Hepatocyte (in vitro differentiated cells): Measurements from ENCODE around the gene LCN12. TPM values are rescaled to one million over a fixed set of nuclear protein-coding genes. Genes with fewer than 3 reads are reported as not detected.

Experiments
- DNase-seq: peaks from one replicate; pipeline ENCODE4 v3.0.0-alpha.2; 2016; ENCODE audit warnings: low spot score
- H2AFZ ChIP-seq: fragments of 200-600 bp; sonication (generic); 2 replicates; pipeline ENCODE4 v1.6.0; 2016; ENCODE audit warnings: antibody characterized with exemption, mild to moderate bottlenecking
- H3K27ac ChIP-seq: fragments of 200-600 bp; sonication (generic); 2 replicates; pipeline ENCODE4 v1.5.1; 2016; ENCODE audit warnings: mild to moderate bottlenecking
- H3K27me3 ChIP-seq: fragments of 200-600 bp; sonication (generic); 2 replicates; pipeline ENCODE4 v1.6.1; 2016
- H3K36me3 ChIP-seq: fragments of 200-600 bp; sonication (generic); replicated peaks from 2 replicates; pipeline ENCODE4 v1.5.1; 2016; ENCODE audit warnings: low read depth; ENCODE audit not compliant: insufficient read depth
- H3K4me1 ChIP-seq: fragments of 200-600 bp; sonication (generic); 2 replicates; pipeline ENCODE4 v1.5.1; 2016; ENCODE audit warnings: mild to moderate bottlenecking, moderate library complexity; ENCODE audit not compliant: insufficient read depth
- H3K4me2 ChIP-seq: fragments of 200-600 bp; sonication (generic); 2 replicates; pipeline ENCODE4 v1.6.0; 2016
- H3K4me3 ChIP-seq: fragments of 200-600 bp; sonication (generic); 2 replicates; pipeline ENCODE4 v1.5.1; 2016; ENCODE audit warnings: mild to moderate bottlenecking
- H3K79me2 ChIP-seq: fragments of 200-600 bp; sonication (generic); 2 replicates; pipeline ENCODE4 v1.6.0; 2017; ENCODE audit warnings: mild to moderate bottlenecking
- H3K9me2 ChIP-seq: fragments of 200-600 bp; sonication (generic); replicated peaks from 2 replicates; pipeline ENCODE4 v1.6.0; 2017; ENCODE audit warnings: mild to moderate bottlenecking; ENCODE audit not compliant: insufficient read depth
- H3K9me3 ChIP-seq: fragments of 200-600 bp; sonication (generic); 2 replicates; pipeline ENCODE4 v1.5.1; 2016; ENCODE audit warnings: low read depth, mild to moderate bottlenecking
- H4K20me1 ChIP-seq: fragments of 200-600 bp; sonication (generic); 2 replicates; pipeline ENCODE4 v1.6.0; 2016; ENCODE audit warnings: mild to moderate bottlenecking; ENCODE audit not compliant: insufficient read depth, poor library complexity, severe bottlenecking
- EZH2 ChIP-seq: fragments of 200-600 bp; sonication (generic); IDR thresholded peaks from 2 replicates; pipeline ENCODE4 v1.6.1; 2016; ENCODE audit warnings: antibody characterized with exemption, mild to moderate bottlenecking, borderline replicate concordance
- EZH2phosphoT487 ChIP-seq: fragments of 200-600 bp; sonication (generic); IDR thresholded peaks from one replicate; pipeline ENCODE4 v1.6.1; 2018; ENCODE audit warnings: antibody characterized with exemption, mild to moderate bottlenecking, low read depth, moderate library complexity; ENCODE audit not compliant: unreplicated experiment, severe bottlenecking
- WGBS: methylation state at CpG from one replicate; pipeline ENCODE4 v1.1.6; 2016; ENCODE audit warnings: low lambda C conversion rate; ENCODE audit errors: missing lambda C conversion rate; 5-methylcytosine and 5-hydroxymethylcytosine counted together
- polyA plus RNA-seq: library from polyadenylated mRNA; unstranded; fragments of >200 nt; fragmentation: Nextera tagmentation; extraction: Ambion mirVana; gene quantifications from 2 replicates; pipeline ENCODE4 v1.2.1, GENCODE V29; 2016
- total RNA-seq: library from RNA; depleted of rRNA; stranded (reverse); fragments of >200 nt; gene quantifications from 2 replicates; pipeline ENCODE4 v1.2.3, GENCODE V29; 2014
- TF ChIP-seq, protein P1 (sequence below): fragments of 200-600 bp; sonication (generic); IDR thresholded peaks from 2 replicates; pipeline ENCODE4 v1.5.1; 2016; ENCODE audit warnings: antibody characterized with exemption, mild to moderate bottlenecking; ENCODE audit not compliant: poor library complexity

The LCN12 gene
- total and polyA plus RNA-seq, 2 experiments from 2014 or later: 4.1 to 27.4 TPM

DNA sequence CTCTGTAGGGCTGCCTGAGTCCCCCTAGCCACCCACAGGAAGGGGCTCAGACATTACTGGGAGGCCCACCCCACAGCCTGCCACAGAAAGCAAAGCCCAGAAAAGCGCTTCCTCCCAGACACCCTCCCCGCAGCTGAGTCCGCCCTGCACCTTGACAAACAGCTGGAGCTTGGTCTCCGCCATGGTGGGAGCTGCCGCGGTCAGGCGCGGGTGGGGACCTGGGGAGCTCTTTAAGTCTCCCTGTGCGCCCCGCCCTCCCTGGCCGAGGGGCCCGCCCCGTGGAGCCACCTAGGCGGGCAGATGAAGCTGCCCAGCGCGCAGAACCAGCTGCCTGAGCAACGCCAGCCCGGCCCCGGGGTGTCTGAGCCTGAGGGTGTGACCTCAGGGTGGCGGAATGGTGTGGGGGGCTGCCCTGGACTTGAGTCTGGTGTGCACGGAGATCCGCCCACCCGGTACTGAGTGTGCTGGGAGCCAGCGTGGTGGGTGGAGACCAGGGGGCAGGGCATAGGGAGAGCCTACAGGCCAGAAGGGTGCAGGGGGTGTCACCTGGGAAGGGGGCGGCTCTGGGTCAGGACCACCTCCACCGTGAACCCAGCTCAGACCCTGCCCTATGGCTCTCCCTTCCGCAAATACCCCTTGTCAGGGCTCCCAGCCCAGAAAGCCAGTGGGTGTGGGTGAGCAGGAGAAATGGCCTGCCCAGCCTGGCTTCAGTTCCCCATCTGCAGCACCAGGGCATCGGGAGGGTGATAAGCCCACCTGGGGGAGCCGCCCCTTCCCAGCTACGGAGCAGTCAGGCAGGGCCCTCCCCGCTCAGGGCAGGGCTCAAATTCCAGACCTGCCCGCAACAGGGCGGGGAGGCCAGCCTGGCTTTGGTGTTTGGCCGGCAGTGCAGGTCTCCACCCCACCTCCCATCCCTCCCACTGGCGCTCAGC is 44.6 kb downstream of the LCN12 start, which contains the start of gene CLIC3:
Gene CLIC3 (minus strand): TSS at position 208 of the 932 bp plus-strand sequence. CDS start 25 bp downstream, at position 183.
- Histone ChIP-seq H2AFZ (no peak within 1 kb of the TSS), H3K36me3 (no peaks in the 10 kb centered on the region), H3K27ac (peak within 1 kb of the TSS; percentile 35), H3K27me3 (no peaks in the 10 kb centered on the region), H3K9me3 (no peaks in the 10 kb centered on the region), H3K4me1 (peaks cover 17% of the 10 kb centered on the region), H3K9me2 (no peaks in the 10 kb centered on the region), H3K79me2 (peaks cover 7% of the 10 kb centered on the region), H3K4me2 (peak within 1 kb of the TSS; percentile 85), H3K4me3 (no peak within 1 kb of the TSS), H4K20me1 (no peaks in the 10 kb centered on the region)
- peak; percentile 70 for DNase-seq
- TF ChIP-seq EZH2phosphoT487: no peak
- no peak for TF ChIP-seq EZH2
- TF ChIP-seq, protein P1, sequence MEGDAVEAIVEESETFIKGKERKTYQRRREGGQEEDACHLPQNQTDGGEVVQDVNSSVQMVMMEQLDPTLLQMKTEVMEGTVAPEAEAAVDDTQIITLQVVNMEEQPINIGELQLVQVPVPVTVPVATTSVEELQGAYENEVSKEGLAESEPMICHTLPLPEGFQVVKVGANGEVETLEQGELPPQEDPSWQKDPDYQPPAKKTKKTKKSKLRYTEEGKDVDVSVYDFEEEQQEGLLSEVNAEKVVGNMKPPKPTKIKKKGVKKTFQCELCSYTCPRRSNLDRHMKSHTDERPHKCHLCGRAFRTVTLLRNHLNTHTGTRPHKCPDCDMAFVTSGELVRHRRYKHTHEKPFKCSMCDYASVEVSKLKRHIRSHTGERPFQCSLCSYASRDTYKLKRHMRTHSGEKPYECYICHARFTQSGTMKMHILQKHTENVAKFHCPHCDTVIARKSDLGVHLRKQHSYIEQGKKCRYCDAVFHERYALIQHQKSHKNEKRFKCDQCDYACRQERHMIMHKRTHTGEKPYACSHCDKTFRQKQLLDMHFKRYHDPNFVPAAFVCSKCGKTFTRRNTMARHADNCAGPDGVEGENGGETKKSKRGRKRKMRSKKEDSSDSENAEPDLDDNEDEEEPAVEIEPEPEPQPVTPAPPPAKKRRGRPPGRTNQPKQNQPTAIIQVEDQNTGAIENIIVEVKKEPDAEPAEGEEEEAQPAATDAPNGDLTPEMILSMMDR: no peak
- WGBS: 16% methylated on average over 35 of the region's 35 CpGs

DNA sequence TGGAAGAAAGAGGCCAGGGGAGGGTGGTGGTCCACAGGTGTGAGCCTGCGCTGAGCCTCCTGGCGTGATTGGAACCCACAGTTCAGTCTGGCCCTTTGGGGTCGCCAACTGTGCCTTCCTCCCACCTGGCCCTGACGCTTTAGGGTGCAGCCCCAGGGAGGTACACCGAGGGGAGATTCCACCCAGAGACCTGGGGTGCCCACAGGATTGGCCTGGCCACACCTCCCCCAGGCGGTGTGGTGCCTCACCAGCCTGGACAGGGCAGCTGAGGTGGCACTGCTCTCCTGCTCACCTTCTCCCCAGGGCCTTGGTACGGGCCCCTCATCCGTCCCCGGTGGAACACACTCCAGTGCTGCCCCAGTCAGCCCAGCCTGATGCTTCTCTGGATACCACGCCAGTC is 45.3 kb downstream of the LCN12 start:
- Histone ChIP-seq H3K79me2 (peaks cover 7% of the 10 kb centered on the region), H4K20me1 (no peaks in the 10 kb centered on the region), H3K4me3 (no peak overlapping the region), H3K4me2 (peak overlapping the region; percentile 85), H2AFZ (no peak overlapping the region), H3K9me2 (no peaks in the 10 kb centered on the region), H3K4me1 (peaks cover 17% of the 10 kb centered on the region), H3K9me3 (no peaks in the 10 kb centered on the region), H3K27ac (no peak overlapping the region), H3K36me3 (no peaks in the 10 kb centered on the region), H3K27me3 (no peaks in the 10 kb centered on the region)
- DNase-seq: no peak
- TF ChIP-seq EZH2: no peak
- TF ChIP-seq EZH2phosphoT487: no peak
- TF ChIP-seq, protein P1: no peak
- WGBS: 87% methylated on average over 10 of the region's 10 CpGs

DNA sequence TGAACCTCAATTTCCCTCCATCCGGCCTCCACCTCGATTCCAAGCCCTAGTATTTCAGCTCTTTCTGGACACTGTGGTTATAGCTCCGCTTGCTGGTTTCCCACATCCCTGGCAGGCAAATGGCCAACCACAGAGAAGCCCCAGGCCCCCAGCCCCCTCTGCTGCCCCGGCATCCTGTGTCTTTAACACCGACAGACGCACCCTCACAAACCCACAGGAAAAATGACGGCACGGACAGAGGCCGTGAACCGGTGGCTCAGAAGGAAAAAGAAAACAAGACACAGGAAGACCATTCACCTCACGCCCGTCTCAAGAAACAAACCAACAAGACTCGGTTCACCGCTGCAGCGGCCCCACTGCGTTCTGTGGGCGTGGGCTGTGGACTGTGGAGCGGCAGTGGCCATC is 45.8 kb downstream of the LCN12 start:
- DNase-seq: no peak
- H3K36me3 ChIP-seq: no peaks in the 10 kb centered on the region
- H3K4me2 ChIP-seq: no peak overlapping the region
- no peak overlapping the region for H2AFZ ChIP-seq
- H3K27ac ChIP-seq: no peak overlapping the region
- peaks cover 6% of the 10 kb centered on the region for H3K79me2 ChIP-seq
- H4K20me1 ChIP-seq: no peaks in the 10 kb centered on the region
- H3K4me1 ChIP-seq: peaks cover 17% of the 10 kb centered on the region
- no peaks in the 10 kb centered on the region for H3K9me2 ChIP-seq
- WGBS: 91% methylated on average over 18 of the region's 18 CpGs
- TF ChIP-seq EZH2 (no peak), EZH2phosphoT487 (no peak)
- TF ChIP-seq, protein P1: no peak
- H3K27me3 ChIP-seq: no peaks in the 10 kb centered on the region
- H3K9me3 ChIP-seq: no peaks in the 10 kb centered on the region
- no peak overlapping the region for H3K4me3 ChIP-seq
